HG02973 (cell line): ENCODE data around the gene GLRA3.
"Not testable (repeated sequence)": the region's sequence is repeated elsewhere in the genome, so short reads cannot be mapped to it uniquely, and the experiment has no call there.

Source experiments
- ATAC-seq: cut with Tn5 transposase; IDR thresholded peaks from one replicate; pipeline ENCODE4 v1.9.1; 2021; ENCODE audit warnings: moderate library complexity; ENCODE audit not compliant: unreplicated experiment

Gene GLRA3

GRCh38 chr4:174828845-174829701, at the start of gene GLRA3:
GLRA3 (minus strand) TSS chr4:174829247; CDS start chr4:174828811, 436 bp downstream.
- peak; percentile 83 for ATAC-seq

DNA sequence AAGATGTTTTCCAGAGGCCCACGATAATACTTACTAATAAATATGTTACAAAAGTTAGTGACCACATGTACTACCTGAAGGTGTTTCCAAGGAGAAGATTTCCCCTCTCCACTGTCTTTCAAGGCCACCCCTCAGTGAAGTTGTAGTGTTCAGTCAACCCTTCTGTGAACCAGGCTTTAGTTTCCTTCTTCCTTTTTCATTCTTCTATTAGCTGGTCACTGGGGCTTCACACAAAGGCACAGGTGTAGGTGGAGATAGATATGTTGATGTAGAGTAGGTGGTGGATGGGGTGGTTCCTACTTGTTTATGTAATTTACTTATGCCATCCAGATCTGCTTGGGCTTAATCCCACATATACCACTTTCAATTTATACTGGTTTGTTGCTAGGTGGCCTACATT, 45.9 kb upstream of the GLRA3 start:
- ATAC-seq, result no peak

DNA sequence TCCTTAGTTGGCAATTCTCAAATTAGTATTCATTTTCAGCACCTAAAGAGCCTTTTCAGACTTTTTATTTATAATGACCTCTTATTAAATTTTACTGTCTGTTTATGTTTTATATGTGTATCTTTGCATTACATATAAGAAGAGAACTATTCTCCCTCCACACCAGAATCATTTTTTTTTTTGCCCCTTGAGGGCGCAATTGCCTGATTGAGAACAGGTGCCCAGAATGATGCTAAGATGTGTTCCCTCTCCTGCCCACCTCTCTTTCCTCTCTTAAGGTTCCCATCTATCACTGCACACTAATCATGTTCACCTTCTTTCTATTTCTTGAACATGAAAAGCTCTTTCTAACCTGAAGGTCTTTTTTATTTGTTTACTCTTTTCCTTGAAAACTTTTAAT, 44.9 kb upstream of the GLRA3 start:
- no peak for ATAC-seq

DNA sequence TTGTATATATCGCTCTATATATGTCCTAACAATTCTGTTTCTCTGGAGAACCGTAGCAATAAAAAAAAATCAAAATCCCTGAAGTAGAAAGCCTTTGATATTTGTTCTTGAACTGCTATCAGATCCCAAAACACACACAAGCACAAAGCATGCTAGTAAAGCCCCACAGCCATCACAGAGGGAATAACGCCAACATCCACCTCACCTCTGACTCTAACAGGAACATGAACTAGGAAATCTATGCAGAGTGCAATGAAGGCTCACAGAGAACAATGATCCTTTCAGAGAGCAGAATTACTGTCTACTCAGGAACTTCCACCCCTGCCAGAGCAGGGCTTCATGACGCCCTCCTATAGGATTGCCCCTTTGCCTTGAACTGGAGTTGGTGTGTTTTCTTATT, 44.1 kb upstream of the GLRA3 start:
- ATAC-seq, result not testable (repeated sequence)

DNA sequence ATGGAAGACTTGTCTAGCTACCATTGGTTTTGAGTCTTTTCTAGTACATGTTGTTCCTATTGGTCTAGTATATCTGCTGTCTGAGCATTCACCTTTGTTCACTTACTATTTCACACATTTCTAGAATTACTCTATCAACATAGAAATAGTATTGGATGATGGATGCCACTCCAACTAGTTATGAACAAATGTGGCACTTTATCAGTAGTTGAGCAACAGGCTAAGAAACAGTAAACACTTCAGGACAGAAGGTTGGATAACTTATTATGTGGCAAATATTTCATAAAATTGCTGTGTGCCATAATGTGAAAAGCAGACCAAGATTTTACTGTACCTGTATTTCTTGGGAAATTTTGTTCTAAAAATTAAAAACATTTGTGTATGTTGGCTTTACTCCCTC, 42.4 kb upstream of the GLRA3 start:
- ATAC-seq, result no peak

GRCh38 chr4:174870311-174870710, 41.3 kb upstream of the GLRA3 start:
- ATAC-seq, result no peak

DNA sequence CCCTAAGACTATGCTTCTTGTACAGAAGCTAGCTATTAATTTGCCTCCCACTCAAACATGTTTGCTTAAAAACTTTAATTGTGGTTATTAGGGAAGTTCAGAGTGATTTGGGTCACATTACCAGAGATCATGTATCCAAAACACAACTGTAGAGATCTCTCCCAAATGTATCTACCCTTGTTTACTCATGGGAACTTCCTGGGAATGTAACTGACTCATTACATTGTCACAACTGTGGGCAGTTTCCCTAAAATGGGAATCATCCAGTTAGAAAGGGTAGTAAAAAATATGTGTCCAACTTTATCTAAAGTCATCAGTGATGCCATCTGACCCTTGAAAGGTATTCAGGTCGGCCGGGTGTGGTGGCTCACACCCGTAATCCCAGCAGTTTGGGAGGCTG, 40.3 kb upstream of the GLRA3 start:
- no peak for ATAC-seq

DNA sequence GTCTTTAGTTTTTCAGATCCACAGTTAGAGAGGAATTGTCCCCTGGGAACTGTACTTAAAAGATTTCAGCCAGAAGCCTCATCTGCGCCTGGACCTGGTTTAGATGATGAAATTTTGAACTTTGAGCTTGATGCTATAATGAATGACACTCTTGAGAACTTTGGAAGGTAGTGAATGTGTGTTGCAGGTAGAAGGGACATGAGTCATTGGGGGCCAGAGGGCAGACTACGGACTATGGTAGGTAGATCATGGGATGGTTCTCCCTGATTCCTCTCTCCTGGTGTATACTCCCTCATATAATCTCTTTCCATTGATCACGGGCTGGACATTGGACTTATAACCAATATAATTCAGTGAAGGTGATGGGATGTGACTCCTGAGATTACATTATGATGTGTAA, 38.9 kb upstream of the GLRA3 start:
- no peak for ATAC-seq

- no peak for ATAC-seq
These were observed 36.5 kb upstream of the GLRA3 start for GRCh38 chr4:174865418-174865985.

DNA sequence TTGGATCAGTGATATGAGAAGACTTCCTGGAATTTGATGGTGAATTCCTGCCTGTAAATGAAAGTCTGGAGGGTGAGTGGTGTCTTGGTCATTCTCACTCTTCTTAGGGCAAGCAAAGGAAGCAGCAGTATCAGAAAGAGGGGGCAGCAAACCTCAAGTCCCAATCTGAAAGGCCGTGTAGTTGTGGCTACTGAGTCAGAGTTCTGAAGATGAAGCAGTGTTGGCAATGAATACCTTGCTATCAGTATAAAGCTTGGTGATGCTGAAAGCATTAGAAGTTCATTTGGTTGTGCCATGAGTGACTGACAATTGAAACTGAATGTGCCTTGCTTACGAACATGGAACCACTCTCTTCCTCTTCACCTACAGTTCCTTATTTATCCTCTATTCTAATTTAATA, 35.0 kb upstream of the GLRA3 start:
- ATAC-seq, result no peak

GRCh38 chr4:174860588-174860987, 31.5 kb upstream of the GLRA3 start:
- ATAC-seq, result no peak

DNA sequence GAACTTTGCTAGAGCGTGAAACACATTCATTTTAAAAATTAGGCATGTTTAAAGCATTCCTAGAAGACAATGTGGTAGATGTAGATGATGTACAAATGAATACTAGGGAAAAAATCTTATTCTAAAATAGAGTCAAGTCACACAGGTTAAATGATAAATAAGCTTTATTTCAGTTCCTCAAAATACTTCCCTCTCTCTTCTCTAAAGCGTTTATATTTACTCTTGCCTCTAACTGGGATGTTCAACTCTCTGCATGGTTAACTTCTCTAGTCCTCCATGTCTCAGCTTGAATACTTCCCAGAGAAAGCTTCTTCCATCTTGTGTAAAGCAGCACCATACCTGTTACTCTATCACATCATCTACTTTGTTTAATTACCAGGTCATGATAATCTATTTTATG, 30.9 kb upstream of the GLRA3 start:
- ATAC-seq, result no peak

DNA sequence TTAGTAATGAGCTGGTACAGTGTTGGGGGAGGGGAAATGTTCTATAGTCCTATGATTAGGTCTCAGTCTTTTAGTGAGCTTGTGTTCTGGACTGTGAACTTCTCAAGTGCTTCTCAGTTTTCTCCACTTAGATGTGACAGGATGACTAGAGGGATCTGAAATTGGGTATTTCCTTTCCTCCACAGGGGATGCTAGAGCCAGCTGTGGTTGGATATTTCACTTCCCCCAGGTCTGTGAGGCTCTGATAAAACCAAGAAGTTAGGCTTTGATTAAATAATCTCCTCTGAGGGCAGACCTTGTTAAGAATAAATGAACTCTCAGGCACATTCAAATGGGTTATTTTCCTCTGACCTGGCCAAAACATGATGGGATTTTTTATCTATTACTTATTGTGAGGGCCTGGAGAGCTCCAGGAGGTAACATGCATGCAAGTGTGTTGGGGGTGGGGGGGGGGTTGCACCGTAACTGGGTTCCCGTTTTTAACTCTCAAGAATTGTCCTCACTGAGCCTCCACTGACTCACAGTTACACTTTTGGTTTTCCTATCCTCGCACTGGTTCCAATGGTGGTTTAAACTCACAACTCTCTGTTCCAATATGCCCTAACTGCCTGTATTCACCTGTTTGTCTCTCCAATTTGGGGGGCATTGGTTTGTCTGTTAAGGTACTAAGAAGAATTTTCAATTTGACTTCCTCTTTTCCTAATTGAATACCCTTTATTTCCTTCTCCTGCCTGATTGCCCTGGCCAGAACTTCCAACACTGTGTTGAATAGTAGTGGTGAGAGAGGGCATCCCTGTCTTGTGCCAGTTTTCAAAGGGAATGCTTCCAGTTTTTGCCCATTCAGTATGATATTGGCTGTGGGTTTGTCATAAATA, 28.1 kb upstream of the GLRA3 start:
- no peak for ATAC-seq

DNA sequence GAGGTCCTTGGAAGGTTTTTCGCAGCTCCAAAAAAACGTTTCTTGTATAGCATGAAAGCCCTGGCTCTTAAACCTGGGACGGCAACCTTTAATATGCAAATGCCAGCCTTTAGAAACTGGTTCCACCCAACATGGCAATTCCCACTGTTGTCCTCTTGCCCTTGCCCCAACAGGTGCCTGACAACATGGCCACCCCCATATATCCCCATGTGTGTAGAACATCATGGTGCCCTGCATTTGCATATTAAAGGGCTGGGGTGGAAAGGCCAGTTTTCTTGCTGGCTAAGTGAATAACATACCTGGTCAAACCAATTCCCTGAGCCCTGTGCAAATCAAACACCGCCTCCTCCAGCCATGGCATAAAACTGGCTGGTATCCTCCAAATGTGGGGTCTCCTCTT, 26.0 kb upstream of the GLRA3 start:
- ATAC-seq, result no peak

DNA sequence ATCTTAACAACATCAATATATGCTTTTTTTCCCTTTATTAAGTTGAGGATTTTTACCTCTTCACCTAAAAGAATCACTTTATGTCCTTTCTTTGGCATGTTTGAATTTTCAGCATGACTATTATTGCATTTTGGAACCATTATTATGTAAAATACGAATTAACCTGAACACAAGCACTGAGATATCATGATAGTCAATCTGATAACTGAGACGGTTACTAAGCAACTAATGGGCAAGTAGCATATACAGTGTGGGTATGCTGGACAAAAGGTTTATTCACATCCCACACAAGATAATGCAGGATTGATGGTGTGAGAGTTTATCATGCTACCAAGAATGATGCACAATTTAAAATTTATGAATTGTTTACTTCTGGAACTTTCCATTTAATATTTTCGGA, 24.6 kb upstream of the GLRA3 start:
- no peak for ATAC-seq

DNA sequence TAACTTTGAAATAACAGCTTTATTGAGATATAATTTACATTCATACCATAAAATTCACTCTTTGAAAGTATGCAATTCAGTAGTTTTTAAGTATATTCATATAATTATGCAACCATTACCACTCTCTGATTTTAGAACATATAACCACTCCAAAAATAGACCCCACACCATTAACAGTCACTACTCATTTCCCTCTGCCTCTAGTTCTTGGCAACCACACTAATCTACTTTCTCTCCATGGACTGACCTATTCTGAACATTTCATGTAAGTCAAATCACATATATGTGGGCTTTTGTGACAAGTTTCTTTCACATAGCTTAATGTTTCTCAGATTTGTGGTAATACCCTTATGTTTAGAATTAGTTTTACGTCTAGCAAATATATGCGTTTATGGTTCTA, 19.5 kb upstream of the GLRA3 start:
- no peak for ATAC-seq

GRCh38 chr4:174847801-174848427, 18.9 kb upstream of the GLRA3 start:
- ATAC-seq, result no peak

DNA sequence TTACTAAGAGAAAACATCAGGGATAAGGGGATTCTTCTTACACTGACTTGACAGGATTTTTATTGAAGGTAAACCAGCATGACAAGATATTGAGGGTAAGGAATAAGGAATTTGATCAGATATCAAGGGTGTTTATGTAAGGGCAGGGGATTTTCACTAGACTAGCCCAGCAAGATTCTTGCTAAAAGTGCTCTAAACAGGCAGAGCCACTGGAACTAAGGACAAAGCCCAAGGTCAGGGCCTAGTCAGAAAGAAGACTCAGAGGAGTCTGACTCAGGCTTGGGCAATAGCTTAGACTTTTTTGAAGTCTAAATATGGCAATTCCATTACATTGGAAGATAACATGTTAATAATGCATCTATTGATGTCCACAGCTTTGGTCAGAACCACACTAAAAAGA, 6.5 kb upstream of the GLRA3 start:
- no peak for ATAC-seq

DNA sequence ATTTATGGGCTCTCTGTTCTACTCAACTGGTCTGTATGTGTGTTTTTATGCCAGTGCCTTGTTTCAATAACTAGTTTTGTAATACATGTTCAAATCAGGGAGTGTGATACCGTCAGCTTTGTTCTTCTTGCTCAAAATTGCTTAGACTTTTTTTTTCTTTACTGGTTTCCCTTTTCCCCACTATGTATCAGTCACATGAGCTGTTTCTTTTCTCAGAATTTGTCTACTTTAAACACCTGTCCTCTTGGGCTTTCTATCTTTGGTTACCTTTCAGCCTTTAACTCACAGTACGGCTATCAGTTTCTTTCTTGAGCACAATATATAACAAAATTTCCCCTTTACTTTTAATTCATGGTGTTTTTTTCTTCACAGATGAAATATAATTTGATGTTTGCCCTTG, 5.4 kb upstream of the GLRA3 start:
- ATAC-seq, result no peak

- ATAC-seq, result no peak
These were observed 2.4 kb downstream of the GLRA3 start for GRCh38 chr4:174826660-174827059.

- no peak for ATAC-seq
These were observed 13.8 kb downstream of the GLRA3 start for GRCh38 chr4:174815282-174815681.
